Raji (cell line): Measurements from ENCODE around the gene HMGCR.

Experiments
- POLR2A ChIP-seq: IDR thresholded peaks from 2 replicates; pipeline ENCODE4 v1.6.1; 2011; ENCODE audit warnings: low read depth, low read length, control low read depth; ENCODE audit not compliant: insufficient read depth

The HMGCR gene

DNA sequence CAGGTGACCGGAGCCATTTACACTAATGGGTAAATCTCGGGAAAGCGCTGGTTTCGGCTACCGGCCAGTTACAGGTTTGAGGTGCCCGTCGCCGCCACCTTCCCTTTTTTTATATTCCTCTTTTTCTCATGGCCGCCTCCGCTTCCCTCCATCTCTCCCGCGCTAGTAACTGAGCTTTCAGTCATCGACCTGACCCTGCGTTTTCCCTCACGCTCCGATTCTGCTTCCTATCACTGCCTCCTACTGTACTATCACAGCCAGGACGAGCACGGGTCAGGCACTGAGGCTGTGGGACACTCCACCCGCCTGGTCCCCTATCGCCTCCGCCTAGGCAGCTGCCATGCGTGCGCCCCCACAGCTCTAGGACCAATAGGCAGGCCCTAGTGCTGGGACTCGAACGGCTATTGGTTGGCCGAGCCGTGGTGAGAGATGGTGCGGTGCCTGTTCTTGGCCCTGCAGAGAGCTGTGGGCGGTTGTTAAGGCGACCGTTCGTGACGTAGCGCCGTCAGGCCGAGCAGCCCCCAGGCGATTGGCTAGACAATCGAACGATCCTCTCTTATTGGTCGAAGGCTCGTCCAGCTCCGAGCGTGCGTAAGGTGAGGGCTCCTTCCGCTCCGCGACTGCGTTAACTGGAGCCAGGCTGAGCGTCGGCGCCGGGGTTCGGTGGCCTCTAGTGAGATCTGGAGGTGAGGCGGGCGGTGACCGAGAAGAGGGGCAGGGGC is at the start of gene HMGCR:
Gene HMGCR, plus strand, starts transcription at position 606 of the 722 bp plus-strand sequence. CDS start 5,386 bp downstream, outside the sequence.
- TF ChIP-seq POLR2A, result peak; percentile 99

GRCh38 chr5:75300084-75300483 is 36.9 kb upstream of the HMGCR start:
- no peak for TF ChIP-seq POLR2A

DNA sequence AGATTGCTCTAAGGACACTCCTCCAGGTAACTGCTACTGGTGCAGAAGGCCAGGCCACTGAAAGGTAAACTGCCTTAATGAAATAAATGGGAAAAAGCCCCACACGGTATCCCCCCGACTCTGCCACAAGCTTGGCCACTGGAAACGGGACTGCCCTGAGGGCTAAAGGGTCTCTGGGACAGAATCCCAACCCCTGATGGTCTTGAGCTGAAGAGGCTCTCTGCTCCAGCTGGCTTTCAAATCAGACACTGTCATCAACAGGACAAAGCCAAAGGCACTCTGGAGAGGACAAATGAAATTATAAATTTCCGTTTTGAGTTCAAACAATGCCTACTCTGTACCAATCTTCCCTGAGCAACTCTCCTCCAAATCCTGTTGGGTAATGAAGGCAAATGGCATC is 33.6 kb upstream of the HMGCR start:
- no peak for TF ChIP-seq POLR2A

- no peak for TF ChIP-seq POLR2A
Observed at GRCh38 chr5:75306746-75307145, 30.3 kb upstream of the HMGCR start.

DNA sequence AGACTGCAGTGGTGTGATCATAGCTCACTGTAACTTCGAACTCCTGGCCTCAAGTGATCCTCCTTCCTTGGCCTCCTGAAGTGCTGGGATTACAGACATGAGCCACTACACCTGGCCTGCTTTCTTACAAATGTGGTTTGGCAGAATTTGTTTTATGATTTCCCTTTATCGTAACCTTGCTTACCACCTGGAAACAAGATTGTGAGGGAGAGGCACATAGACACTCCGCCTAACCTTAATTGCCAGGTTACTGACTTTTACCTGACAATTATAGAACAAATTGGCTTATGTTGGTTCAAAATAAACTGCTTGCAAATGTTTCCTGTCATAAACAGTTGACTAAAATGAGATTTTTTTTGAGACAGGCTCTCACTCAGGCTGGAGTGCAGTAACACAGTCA is 26.8 kb upstream of the HMGCR start:
- TF ChIP-seq POLR2A, result no peak

GRCh38 chr5:75319638-75320037 is 17.4 kb upstream of the HMGCR start:
- TF ChIP-seq POLR2A, result no peak

GRCh38 chr5:75320371-75320770 is 16.6 kb upstream of the HMGCR start:
- TF ChIP-seq POLR2A, result no peak

- TF ChIP-seq POLR2A, result no peak
Observed at GRCh38 chr5:75322066-75322465, 15.0 kb upstream of the HMGCR start.

DNA sequence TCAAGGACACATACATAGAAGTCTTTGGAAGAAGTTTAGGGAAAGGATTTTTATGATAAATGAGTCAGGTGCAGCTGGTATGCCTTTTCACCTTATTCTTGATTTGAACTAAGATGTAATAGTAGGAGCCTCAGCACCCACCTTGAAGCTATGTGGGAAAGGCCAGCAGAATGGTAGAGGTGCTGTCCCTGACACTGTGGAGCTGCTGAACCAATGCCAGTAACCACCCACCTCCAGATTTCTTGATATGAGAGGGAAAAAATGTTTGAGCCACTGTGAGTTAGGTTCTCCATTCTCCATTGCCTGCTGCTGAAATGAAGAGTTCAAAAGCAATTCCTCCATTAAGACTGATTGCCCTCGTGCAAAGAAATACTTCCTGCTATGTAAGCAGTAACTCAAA is 12.2 kb upstream of the HMGCR start:
- no peak for TF ChIP-seq POLR2A

DNA sequence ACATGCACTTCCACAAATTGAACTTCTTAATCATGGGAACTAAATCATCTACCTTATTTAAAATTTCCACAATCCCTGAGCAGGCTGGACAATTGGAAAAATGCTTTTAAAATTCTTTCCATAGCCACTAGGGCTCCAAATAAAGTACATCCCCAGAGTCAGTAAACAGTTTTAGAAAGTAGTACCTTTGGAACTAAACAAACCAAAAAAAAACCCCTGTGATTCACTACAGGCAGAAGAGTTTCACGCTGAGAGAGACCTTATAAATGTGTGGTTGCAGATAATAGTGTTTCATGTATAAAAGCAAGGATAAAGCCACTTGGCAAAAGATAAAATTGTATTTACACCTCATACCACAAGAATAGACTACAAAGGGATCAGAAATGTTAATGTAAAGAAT is 11.8 kb upstream of the HMGCR start:
- no peak for TF ChIP-seq POLR2A

DNA sequence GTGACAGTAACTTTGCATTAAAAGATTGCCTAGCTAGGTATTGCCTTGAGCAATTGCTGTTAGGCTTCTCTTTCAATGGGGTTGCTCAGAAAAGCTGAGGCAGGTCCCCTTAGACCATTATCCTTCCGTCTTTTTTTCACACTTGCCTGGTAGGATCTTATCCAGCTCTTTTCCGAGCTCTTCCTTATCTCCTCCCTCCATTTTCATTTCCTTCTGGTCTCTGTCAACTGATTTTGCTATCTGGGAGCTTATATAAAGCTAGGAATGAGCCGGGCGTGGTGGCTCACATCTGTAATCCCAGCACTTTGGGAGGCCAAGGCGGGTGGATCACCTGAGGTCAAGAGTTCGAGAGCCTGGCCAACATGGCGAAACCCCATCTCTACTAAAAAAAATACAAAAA is 6.6 kb upstream of the HMGCR start:
- TF ChIP-seq POLR2A, result no peak

DNA sequence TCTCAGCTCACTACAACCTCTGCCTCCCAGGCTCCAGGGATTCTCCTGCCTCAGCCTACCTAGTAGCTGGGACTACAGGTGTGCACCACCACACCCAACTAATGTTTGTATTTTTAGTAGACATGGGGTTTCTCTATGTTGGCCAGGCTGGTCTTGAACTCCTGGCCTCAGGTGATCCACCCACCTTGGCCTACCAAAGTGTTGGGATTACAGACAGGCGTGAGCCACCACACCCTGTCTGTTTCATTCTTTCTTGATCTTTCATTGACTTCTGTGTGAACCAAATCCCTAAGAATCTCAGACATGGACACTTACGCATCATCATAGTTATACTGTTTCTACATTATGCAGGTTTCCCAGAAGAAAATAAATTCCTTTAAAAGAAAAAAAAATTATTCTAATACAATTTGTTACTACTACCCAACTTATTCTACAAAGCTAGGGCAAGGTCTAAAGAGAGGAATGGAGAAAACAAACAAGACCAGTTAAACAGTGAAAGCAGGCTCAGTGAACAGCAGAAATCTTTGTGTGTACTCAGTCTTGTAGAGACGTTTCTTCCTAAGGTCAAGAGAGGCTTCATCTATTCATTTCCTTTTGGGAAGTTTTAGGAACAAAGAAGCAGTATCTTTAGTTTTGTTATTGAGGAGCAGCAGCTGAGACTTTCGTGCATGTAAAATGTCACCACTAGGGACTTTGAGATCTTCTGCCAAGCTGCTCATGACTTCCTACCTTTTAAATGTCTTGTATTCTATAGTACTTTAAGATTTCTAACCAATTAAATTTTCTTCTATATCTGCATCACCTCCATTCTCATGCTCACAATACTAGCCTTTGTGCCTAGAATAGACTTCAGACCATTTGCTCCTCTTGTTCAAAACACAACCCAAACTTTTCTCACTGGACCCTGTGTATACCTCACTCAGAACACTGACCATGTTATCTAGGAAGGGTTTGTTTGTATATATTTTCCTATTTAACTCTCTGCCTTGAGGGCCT is 5.6 kb upstream of the HMGCR start:
- TF ChIP-seq POLR2A, result no peak

GRCh38 chr5:75335486-75335885 is 1.5 kb upstream of the HMGCR start:
- TF ChIP-seq POLR2A, result no peak

- no peak; the same call in 1 of the 2 replicates for TF ChIP-seq POLR2A
Observed at GRCh38 chr5:75335952-75336614, 937 bp upstream of the HMGCR start.

DNA sequence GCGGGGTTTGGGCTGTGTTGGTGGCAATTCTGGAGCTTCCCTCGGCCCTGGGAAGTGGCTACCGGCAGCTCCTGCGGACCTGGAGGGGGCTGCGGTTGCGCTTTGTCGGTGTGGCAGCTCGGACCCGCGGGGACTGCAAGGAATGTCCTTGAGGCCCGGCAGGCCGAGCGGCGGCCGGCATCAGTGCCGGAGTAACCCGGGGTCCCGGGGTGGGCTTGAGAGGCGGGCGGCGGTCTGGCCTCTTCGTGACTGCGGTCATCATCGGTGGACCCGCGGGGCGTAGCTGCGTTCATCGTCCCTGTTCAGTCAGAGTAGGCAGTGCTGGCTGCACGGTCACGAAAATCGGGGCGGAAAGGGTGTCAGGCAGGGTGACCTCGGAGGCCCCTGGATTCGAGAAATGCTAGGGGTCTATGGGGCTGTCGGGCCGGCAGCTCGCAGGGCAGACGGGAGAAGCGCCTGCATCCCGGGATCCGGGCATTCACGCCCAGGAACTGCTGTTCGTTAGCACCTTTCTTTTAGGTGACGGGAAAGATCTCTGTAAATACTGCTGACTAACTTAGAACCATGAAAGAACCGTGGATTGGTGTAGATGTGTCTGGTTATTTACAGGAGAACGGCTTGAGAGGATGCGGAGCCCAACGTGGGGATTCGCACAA is 474 bp downstream of the HMGCR start:
- no peak for TF ChIP-seq POLR2A
